GM21723 (cell line): Measurements from ENCODE around the gene EHBP1.
"Not testable (repeated sequence)": the region's sequence is repeated elsewhere in the genome, so short reads cannot be mapped to it uniquely, and the experiment has no call there.

Experiments used
- ATAC-seq: cut with Tn5 transposase; IDR thresholded peaks from one replicate; pipeline ENCODE4 v1.9.1; 2021; ENCODE audit warnings: mild to moderate bottlenecking, moderate library complexity; ENCODE audit not compliant: unreplicated experiment

The EHBP1 gene

DNA sequence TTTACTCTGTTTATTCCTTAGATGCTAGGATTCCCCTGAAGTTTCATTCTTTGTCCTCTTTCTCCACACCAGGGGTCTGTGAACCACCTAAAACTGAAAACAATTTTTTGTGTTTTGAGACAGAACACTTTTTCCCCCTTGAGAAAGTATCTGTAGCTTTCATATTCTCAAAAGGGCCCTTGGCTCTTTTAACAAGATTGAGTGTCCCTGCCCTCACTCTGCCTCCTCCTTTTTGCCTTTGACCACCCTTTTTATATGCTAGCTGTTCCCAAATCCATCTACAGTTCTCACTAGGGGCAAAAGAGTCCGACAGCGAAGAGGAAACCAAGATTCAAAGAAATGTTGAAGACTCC is 883 bp upstream of the EHBP1 start:
- ATAC-seq, result no peak

DNA sequence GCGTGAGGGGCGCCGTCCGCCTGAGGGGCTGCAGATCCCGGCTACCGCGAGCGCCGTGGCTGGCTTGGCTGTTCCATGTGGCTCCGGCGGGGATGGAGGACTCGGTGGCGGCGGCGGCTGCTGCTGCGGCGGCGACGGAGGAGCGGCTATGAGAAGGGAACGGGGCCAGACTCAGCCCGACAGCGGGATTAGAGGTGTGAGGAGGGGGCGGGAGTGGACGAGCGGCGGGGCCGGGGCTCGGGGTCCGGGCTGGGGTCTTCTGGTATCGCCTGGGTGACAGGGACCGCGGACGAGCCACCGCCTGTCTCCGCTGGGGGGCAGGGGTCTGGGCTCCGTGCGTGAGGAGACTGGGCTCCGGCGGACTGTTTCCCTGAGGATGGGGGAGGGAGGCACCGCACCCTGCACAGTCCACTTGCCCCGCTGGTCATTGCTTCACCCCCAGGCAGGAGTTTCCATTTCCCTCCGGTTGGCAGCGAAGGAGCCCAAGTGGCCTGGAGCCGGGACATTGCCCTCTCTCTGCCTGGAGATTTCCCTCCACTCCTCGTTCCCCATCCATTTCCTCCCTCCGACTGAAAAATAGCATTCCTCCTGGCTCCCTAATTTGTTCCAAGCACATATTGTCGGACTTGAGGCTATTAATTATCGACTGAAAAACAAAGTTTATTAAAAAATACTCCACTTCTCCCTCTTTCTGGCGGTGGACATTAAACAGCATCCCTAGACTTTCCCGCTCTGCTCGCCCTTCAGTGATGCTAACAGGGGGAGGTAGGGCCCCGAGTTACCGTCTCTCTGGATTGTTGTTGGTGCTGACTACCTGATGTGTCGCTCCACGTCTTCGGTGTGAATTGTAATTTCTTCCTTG is 577 bp downstream of the EHBP1 start:
- ATAC-seq, result peak; percentile 6

DNA sequence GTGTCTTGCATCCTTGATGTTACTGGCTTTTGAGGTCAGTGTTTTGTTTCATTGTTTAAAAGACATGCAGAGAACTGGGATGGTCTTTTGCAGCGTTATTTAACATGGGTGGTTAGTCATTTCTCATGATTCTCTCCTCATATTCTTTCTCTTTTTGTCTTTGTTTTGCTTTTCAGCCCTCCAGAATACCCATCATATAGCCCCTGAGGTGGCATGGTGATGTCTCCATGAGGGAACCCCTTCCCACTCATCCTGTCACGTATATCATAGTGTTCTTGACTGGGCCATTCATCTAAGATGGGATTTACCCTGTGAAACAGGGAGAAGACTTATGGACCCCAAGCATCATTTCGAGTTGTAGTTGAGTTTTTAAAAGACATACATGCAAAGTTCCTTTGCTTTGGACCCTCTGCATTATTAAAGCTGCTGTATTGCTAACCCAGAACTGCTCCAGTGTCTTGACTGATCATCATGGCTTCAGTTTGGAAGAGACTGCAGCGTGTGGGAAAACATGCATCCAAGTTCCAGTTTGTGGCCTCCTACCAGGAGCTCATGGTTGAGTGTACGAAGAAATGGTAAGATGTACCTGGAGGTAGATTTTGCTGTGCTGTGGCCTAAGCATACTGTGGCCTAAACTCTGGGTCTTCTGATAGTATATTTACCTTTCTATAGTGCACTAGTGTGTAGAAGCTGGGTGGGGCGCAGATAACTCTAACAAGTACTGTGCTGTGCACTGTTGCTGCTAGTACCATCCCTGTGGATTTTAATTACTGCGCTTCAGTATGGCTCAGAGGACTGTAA is 1.4 kb downstream of the EHBP1 start:
- ATAC-seq, result no peak

DNA sequence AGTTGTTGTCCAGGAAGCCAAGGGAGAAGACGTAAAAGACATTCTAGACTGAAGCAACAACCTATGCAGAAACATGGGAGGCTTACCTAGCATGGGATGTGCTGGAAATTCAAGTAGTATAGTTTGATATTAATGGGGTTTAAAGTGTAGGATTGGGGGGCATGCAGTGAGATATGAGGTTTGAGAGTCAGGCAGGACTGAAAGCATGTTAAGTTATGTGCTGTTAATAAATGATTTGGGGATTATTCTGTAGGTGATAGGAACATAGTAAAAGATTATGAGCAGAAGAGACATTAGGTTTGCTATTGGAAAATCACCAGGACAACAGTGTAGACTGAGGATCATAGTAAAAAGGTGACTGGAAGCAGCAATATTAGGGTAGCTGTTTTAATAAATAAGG is 3.2 kb downstream of the EHBP1 start:
- ATAC-seq, result no peak

DNA sequence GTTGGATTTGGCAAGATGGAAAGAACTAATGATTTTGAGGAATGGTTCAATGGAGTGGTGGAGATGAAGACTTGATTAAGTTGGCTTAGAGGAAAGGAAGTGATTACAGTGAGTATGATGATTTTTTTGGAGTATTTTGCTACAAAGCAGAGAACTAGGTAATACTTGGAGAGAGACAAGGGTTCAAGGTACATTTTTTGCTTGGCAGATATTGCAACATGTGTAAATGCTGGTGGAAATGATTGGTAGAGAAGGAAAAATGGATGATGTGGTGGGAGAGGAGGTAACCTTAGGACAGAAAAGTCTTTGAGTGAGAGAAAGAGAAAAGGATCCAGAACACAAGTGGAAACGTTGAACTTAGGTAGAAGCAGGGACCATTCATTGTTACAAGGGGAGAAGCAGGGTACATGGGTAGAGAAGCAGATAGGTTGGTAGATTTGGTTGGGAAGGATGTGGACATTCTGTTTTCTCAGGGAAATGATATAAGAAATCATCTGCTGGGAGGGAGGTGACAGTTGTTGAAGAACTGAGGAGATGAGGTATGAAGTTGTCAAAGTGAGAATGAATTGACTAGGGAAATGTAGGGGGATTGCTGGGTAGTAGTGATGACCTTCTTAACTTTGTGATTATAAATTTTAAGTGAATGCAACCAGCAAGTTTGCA is 6.5 kb downstream of the EHBP1 start:
- ATAC-seq, result no peak

DNA sequence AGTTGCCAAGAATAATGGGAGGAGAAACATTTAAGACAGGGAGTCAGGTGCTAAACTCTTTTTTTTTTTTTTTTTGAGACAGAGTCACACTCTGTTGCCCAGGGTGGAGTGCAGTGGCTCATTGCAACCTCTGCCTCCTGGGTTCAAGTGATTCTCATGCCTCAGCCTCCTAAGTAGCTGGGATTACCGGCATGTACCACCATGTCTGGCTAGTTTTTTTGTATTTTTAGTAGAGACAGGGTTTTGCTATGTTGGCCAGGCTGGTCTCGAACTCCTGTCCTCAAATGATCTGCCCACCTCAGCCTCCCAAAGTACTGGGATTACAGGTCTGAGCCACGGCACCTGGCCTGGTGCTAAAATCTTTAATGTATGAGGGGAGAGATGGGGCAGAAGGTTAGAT is 7.7 kb downstream of the EHBP1 start:
- not testable (repeated sequence) for ATAC-seq

DNA sequence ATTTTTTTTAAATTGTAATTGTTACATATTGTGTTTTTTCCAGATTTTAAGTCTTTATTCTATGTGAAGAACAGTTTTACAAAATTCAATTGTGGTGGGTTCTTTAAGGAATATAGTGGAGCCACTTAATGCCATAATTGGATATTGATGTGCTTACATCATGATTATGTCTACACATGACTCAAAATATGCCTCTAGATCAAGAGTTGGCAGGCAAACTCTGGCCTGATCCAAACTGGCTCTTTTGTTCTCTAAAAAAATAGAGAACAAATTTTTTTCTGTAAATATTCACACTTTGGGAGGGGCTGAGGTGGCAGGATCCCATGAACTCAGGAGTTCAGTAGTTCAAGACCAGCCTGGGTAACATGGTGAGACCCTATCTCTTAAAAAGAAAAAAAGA is 8.3 kb downstream of the EHBP1 start:
- no peak for ATAC-seq

DNA sequence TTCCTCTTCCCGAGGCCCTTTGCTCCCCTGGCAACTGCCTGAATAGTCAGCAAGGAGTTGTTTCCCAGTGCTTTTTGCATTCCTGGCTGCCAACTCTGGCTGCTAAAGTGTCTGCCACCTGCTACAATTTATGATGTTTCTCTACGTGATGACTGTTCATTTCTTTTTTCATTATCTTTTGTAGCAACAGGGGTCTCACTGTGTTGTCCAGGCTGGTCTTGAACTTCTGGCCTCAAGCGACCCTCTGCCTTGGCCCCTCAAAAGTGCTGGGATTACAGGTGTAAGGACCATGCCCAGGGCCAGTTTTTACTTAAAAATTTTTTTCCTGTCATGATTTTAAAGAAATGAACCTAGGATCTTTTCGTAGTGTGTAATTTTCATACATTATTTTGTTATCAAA is 11.3 kb downstream of the EHBP1 start:
- no peak for ATAC-seq

DNA sequence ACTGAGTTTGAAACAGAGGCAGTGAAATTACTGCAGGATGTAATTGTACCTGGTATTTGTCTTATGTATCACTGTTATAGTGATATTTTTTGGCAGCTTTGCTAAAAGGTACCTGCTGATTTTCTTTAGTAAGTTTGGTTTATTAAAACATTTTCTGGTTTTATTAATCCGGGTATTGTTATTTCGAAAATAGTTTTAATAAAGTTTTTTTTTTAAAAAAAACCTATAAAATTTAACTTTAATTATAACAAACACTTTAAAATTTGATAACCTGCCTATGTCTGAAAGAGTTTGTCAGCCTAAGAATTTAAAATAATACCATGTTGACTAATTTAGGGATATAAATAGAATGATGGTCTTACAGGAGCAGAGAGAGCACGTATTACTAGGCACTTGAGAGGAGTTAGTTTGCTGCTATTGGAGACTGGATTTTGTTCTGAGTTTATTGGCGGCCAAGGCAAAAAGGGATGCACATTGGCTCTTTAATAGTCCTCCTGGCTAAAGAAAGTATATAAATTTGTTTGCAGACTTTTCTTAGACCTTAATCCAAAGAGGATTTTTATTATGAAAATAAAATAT is 12.1 kb downstream of the EHBP1 start:
- no peak for ATAC-seq

DNA sequence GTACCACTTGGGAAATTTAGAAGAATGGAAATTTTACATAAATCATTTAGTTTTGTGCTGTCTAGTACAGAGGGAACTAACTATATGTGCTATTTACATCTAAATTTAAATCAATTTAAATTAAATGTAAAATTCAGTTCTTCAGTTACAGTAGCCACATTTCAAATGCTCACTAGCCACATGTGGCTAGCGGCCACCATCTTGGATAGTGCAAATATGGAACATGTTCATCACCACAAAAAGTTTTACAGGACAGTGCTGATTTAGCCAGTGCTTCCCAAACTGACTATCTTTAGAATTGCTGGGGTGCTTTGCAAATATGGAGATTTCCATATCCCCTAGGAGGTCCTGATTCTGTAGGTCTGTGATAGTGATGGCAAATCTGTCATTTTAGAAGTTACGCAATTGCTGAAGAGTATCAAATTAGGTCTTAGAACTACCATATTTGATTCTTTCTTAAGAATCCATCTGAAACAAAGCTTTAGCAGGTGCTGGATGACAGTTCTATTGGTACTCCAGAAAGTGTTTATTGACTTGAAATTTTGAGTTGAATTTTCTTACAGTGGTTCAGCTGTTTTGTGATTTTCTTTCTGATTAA is 12.8 kb downstream of the EHBP1 start:
- no peak for ATAC-seq

DNA sequence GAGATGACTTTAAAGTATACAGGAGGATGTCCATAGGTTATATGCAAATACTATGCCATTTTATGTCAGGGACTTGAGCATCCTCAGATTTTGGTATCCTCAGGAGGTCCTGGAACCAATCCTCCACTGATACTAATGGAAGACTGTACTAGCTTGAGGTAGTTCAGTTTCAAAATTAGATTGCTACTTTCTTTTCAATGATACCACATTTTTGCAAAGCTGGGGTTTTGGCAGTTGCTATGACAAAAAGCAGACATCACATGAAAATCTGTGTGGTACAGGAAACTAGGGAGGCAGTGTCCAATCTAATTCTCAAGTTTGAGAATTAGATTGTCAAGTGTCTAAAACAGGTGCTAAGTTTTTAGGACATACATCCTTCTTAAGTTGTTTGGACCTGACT is 14.2 kb downstream of the EHBP1 start:
- ATAC-seq, result no peak

DNA sequence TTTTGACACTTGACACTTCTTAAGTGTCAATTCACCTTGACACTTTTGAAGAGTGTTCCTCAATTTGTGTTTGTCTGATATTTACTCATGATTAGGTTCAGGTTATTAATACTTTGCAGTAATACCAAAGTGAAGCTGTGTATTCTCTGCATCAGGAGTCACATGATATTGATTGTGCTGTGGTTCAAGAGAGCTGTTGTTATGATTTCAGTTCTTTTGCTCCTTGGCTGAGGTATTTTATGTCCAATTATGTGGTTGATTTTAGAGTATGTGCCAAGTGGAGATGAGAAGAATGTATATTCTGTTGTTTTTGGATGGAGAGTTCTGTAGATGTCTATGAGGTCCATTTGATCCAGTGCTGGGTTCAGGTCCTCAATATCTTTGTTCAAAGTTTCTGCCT is 17.2 kb downstream of the EHBP1 start:
- no peak for ATAC-seq

DNA sequence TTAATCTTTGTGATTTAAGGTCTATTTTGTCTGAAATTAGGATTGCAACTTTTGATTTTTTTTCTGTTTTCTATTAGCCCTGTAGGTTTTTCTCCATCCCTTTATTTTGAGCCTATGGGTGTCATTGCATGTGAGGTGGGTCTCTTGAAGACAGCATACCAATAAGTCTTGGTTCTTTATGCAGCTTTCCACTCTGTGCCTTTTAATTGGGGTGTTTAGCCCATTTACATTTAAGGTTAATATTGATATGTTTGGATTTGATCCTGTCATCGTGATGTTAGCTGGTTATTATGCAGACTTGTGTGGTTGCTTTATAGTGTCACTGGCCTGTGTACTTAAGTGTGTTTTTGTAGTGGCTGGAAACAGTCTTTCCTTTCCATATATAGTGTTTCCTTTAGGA is 17.7 kb downstream of the EHBP1 start:
- no peak for ATAC-seq

DNA sequence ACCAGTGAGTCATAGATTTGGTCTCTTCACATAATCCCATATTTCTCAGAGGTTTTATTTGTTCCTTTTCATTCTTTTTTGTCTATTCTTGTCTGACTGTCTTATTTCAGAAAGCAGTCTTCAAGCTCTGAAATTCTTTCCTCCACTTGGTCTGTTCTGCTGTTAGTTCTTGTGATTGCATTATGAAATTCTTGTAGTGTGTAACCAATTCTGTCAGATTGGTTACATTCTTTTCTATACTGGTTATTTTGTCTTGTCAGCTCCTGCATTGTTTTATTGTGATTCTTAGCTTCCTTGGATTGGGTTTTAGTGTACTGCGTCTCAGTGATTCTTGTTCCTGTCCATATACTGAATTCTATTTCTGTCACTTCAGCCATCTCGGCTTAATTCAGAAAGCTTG is 18.6 kb downstream of the EHBP1 start:
- ATAC-seq, result no peak

DNA sequence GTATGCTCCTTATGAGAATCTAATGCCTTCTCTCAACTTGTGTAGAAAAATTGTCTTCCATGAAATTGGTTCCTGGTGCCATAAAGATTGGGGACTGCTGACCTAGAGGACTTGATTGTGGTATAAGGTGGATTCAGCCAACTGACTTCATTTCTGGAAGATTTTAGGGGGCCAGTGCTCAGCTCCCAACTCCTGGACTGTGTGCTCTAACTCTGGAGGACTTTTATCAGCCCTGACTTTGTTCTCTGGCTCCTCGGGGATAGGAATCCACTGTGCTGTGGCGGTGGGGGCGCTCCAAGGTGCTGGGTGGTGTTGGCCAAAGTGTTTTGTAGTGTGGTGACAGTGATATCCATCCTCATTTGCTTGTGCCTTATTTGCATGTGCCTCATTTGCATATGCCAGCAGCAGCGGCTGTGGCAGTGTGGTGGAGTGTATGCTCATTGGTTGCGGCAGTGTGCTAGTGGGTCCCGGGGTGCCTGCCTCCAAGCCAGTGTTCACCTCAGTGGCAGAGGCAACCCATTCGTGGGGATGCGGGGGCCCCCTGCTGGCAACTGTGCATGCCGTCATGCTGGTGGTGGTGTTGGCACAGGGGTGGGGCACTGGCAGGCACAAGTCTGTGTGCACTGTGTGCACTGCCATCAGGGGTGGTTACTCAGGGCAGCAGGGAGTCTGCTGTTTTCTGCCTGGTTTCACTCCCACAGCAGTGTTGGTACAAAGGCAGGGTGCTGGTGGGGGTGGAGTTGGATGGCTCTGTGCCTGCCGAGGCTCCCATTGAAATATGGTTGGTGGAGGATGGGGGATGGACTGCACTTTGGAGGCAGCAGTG is 19.6 kb downstream of the EHBP1 start:
- no peak for ATAC-seq

DNA sequence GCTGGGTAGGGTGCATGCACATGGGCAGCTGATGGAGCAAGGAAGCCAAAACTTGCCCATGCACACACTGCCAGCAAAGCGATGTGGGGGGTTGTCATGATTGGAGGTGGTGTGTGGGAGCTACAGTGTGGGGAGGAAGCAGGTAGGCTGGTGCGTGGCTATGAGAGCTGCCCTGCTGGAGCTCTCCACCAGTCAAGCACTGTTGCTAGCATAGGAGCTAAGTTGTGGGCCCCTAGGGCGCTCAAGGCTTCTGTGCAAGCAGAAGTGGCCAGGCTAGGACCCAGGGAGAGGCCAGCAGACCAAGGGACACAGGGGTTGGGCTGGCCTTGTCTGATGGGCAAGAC is 20.2 kb downstream of the EHBP1 start:
- no peak for ATAC-seq

DNA sequence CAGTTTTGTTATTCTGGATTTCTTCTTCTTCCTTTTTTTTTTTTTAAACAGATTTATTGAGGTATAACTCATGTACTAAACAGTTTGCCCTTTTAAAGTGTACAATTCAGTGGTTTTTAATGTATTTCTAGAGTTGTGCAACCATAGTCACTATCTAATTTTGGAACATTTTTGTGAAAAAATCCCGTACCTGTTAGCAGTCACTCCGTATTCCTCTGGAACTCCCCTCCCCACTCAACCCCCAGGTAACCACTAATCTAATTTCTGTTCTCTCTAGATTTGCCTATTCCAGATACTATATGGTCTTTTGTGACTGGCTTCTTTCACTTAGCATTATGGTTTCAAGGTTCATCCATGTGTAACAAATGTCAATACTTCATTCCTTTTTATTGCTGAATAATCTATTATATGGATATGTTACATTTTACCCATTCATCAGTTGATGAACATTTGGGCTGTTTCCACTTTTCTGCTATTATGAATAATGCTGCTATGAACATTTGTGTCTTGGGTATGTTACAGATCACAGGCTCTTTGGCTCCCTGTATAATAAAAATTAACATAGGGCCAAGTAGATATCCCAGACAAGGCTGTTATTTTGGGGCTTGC is 21.9 kb downstream of the EHBP1 start:
- no peak for ATAC-seq

DNA sequence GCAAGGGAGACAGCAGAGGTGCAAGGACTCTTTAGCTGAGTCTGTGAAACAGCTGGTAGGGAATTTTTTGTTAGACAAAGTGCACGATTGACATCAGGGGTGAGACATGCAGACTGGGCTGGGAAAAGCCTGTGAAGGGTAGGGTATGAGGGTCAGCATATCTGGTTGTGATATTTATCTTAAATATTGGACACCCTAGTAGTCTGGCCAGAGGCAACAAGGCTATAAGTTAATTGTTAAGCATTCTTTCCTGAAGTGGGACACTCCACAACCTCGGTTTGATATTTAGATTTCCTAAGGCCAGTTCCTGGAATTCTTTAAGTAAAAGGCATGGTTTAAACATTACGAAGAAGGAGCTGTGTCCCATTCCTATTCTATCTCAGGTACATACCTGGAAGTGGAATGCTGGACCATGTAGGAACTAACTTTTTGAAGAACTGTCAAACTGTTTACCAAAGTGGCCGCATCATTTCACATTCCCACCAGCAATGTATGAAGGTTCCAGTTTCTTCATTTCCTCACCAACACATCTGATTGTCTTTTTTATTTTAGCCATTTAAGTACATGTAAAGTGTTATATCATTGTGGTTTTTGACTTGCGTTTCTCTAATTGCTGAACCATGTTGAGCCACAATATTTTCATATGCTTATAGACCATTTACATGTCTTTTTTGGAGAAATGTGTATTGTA is 22.5 kb downstream of the EHBP1 start:
- no peak for ATAC-seq

DNA sequence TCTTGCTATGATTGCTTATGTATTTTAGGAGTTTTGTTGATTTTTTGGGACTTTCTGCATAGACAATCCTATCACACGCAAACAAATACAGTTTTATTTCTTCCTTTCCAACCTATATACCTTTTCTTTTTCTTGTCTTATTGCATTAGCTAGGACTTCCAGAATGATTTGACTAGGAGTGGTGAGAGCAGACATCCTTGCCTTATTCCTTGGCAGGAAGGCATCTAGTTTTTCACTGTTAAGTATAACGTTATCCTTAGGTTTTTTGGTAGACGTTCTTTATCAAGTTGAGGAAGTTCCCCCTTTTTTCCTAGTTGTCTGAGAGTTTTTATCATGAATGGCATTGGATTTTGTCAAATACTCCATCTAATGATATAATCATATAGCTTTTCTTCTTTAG is 25.8 kb downstream of the EHBP1 start:
- no peak for ATAC-seq
